HepG2 (cell line): ENCODE results near the gene MAVS.

Source experiments
- POLR2AphosphoS2 ChIP-seq: IDR thresholded peaks from 2 replicates; pipeline ENCODE4 v1.6.1; 2011; ENCODE audit warnings: low read depth, low read length, improper control_type of control experiment
- SALL2 ChIP-seq: sonication (generic); formaldehyde crosslinking; IDR thresholded peaks from 2 replicates; pipeline ENCODE4 v1.8.1; 2023; ENCODE audit warnings: mild to moderate bottlenecking, missing genetic modification reagents, inconsistent platforms

- TF ChIP-seq SALL2 (no peak), POLR2AphosphoS2 (no peak)
Measured at GRCh38 chr20:3820901-3821727, 25.5 kb upstream of the MAVS start.
